ENCODE results near the gene C19orf73.
"Not testable (repeated sequence)": the region's sequence is repeated elsewhere in the genome, so short reads cannot be mapped to it uniquely, and the experiment has no call there.

The C19orf73 gene

DNA sequence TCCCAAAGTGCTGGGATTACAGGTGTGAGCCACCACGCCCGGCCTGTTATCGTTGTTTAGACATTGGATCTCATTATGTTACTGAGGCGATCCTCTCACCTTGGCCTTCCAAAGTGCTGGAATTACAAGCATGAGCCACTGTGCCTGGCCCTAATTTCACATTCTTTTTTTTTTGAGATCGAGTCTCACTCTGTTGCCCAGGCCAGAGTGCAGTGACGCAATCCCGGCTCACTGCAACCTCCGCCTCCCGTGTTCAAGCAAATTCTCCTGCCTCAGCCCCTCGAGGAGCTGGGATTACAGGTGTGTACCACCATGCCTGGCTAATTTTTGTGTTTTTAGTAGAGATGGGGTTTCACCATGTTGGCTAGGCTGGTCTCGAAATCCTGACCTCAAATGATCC lies 4.3 kb upstream of the C19orf73 start:
- not testable (repeated sequence) for DNase-seq (ENCODE audit: low read depth in 2 of 3, low spot score in 1 of 3)

DNA sequence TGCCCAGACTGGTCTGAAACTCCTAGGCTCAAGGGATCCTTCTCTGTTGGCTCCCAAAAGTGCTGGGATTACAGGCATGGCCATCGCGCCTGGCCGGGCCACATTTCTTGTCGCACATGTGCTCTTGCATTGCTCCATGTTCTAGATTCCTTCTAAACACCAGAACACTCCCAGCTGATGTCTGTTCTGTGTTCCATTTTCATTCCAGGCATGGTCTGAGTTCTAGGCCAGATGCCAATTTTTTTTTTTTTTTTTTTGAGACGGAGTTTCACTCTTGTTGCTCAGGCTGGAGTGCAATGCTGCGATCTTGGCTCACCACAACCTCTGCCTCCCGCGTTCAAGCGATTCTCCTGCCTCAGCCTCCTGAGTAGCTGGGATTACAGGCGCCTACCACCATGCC lies 2.9 kb upstream of the C19orf73 start:
- not testable (repeated sequence) for DNase-seq (ENCODE audit: low read depth in 2 of 3, low spot score in 1 of 3)

DNA sequence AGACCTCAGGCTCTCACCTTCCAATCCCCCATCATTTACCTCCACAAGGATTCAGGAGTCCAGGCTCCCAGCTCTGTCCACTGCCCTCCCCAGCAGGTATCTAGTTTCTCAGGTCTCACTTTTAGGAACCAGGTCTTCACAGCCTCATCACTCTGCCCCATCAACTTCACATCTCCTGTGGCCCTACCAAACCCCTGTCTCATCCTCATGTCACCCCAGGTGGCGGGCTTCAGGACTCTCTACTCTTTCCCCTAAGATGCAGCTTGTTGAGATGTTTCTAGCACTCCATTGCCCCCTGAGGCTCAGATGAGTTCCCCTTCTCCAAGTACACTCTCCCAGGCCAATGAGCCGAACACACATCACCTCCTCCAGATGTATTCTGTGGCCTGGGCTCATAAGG lies 1.9 kb upstream of the C19orf73 start:
- DNase-seq (ENCODE audit: low read depth in 2 of 3, low spot score in 1 of 3): no peak

DNA sequence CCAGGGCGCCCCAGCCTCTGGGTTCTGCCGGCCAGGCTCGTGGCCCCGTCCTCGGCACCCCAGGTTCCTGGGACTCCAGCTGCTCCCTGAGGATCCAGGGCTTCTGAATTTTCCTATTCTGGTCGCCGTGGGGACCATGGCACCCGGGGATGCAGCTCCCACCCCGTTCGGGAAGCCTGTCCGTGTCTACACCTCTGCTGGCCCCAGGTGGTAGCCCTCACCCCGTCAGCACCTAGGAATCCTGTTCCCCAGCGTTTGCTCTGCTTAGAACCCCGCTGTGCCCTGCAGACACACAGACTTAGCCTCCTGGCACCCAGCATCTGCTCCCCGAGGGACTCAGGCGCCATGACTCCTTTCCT lies 1.4 kb upstream of the C19orf73 start:
- DNase-seq (ENCODE audit: low read depth in 2 of 3, low spot score in 1 of 3): no peak

DNA sequence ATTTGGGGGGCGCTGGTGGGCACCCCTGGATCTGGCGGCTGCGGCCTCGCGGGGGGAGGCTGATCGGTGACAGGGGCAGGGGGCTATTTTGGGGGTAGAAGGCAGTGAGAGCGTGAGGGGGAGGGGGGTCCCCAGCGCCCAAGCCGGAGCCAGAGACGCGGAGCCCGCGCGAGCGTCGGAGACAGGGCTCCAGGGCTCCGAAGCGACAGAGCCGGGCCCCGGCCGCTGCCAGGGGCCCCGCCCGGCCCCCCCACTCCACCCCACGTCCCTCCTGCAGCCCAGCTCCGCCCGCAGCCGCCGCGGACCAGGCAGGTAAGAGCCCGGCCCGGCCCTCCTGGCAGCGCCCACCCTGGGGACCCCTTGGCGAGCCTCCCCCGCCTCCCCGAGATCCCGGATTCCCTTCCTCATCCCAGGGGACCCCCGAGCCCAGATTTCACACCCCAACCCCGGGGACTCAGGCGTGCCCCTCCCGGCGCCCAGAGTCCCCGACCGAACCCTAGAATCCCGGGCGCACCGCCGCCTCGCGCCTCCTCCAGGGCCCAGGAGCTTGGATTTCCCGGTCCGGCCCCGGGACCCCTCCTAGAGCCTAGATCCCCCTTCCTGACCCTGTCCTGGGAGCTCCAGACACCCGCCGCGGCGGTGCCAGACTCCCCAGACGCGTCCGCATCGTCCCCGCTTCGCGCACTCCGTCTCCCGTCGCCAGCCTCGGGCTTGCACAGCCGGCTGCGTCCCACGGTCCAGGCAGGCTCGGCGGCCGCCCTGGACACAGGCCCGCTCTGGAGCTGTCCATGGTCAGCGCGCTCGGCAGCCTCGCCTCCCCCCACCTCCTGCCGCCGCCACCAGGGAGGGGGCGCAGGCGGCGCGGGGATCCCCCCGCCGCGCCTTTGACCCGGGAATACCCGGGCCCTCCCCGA lies 725 bp upstream of the C19orf73 start, which contains the start of gene PPFIA3:
Gene PPFIA3, plus strand, starts transcription at position 134 of the 914 bp plus-strand sequence. CDS start 8,330 bp downstream, outside the sequence.
- no peak for DNase-seq (ENCODE audit: low read depth in 2 of 3, low spot score in 1 of 3)

DNA sequence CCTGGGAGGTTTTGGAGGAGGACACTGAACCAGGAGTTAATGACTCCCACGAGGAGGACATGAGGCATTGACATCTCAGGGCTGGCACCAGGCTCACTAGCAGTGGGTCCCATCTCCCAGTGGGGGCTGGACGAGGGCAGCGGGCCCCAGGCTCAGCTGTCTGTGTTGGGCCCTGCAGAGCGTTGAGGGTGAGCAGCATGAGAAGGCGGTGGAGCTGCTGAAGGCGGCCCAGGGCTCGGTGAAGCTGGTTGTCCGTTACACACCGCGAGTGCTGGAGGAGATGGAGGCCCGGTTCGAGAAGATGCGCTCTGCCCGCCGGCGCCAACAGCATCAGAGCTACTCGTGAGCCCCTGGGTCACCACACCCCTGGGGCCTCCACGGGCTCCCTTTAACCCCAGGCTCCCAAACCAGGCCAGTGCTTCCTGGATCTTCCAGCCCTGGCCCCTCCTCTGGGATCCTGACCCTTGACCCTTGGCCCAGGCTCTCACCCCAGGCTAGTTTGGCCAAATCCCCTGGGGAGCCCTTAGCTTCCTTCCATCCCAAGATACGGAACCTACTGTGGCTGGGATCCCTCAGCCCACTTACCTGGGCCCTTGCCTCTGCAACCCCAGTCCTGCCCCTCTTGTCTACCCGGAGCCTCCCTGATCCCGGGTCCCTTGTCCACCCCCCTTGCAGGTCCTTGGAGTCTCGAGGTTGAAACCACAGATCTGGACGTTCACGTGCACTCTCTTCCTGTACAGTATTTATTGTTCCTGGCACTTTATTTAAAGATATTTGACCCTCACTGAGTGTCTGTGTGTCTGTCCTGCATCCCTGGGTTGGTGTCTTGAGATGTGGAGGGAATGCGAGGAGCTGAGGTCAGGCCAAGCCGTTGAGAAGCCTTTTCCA lies 1.0 kb downstream of the C19orf73 start:
- DNase-seq (ENCODE audit: low read depth in 2 of 3, low spot score in 1 of 3): no peak

DNA sequence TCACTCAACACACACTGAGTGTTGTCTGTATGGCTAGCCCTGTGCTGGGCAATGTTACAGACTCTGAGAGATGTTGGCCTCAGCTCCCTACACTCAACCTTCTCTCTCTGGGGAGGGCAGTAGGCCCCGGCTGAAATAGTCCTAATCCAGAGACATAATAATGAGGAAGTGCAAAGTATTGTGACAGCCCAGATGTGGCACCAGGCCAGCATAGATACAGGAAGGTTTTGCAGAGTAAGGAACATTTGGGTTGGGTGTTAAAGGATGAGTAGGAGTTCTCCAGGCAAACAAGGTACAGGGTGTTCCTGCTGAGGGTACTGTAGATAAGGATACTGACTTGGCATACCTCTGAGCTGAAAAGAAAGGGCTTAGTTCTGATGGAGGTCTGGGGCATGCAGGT lies 2.4 kb downstream of the C19orf73 start:
- no peak for DNase-seq (ENCODE audit: low read depth in 2 of 3, low spot score in 1 of 3)

DNA sequence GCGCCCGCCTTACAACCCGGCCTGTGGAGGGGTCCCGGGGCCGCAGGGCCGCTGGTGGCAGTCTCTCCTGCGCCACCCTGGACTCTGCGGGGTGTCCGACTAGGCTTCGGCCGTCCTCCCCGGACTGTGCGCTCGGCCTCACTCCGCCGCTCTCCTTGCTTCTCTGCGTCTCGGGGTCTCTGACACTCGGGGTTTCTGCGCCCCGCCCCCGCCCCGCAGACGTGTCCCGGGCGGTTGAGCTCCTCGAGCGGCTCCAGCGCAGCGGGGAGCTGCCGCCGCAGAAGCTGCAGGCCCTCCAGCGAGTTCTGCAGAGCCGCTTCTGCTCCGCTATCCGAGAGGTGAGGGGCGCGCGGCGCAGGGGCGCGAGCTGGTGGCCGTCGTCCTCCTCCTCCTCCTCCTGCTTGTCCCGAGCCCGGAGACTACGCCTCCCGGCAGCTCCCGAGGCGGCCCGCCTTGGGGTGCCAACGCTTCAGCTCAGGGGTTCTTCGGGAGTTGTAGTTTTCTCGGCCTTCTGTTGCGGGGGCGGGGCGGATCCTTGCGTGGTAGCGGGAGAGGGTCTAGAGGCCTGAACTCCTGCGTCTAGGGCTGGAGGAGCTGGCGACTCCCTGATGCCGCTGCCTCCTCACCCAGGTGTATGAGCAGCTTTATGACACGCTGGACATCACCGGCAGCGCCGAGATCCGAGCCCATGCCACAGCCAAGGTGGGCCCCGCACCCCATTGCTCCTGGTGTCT lies 4.1 kb downstream of the C19orf73 start:
- DNase-seq (ENCODE audit: low read depth in 2 of 3, low spot score in 1 of 3): peak in 2 of 3 donors; percentile 34 to 37

DNA sequence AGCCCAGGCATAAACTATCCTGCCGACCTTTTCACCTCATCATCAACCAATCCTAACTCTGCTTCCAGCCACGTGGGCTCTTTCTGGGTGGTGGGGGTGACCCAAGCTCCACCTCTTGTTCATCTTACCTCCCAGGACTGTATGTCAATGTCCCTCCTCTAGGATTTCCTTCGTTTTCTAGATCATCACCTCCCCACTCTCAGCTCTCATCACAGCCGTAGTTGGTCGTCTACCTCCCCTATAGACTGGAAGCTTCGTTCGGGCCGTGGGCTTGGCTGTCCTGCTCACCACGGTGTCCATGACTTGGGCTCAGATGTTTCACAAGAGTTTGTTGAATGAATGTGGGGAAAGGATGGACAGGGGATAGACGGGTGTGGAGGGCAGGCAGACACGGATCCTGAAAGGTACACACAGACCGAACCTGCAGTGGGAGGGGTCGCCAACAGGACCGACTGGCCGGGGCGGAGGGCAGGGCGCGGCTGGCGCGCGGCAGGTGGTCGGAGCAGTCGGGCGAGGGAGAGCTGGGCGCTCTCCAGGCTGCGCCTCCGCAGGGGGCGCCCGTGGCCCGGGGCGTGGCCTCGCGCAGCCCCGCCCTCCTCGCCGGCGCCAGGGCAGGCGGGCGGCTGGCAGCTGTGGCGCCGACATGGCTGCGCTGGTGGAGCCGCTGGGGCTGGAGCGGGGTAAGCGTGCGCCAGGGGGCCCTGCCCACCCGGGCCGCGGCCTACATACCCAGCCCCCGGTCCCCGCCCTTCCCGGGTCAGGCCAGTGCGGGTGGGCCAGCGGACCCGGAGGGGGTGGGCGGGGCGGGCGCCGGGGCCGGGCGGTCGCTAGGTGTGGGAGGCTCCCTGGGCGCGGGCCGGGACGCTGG lies 4.9 kb downstream of the C19orf73 start, which contains the start of gene LIN7B:
Gene LIN7B, plus strand, starts transcription at position 609 of the 868 bp plus-strand sequence. Its CDS starts 35 bp downstream, at position 644.
- DNase-seq (ENCODE audit: low read depth in 2 of 3, low spot score in 1 of 3): peak; percentile 51 to 65 (median 53)

DNA sequence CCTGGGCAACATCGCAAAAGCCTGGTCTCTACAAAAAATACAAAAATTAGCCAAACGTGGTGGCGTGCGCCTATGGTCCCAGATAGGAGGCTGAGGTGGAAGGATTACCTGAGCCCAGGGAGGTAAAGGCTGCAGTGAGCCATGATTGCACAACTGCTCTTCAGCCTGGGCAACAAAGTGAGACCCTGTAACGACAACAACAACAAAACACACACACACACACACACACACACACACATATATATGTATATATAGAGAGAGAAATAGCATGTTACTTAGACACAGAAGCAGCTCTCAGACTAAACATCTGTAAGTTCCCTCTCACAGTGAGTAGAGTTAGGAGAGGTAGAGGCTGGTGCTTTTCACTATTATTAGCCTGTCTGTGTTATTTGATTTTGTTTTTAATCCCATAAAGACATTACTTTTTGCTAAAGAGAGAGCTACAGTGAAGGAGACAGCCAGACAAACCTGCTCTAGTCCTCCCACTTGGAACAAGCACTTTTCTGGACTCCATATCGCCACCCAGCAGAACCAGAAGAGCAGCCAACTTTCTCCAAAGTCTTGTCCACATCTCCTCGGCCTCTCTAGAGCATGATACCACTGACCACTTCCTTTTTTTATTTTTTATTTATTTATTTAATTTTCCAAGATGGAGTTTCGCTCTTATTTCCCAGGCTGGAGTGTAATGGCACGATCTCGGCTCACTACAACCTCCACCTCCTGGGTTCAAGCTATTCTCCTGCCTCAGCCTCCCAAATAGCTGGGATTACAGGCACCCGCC lies 7.5 kb downstream of the C19orf73 start:
- no peak for DNase-seq (ENCODE audit: low read depth in 2 of 3, low spot score in 1 of 3)

DNA sequence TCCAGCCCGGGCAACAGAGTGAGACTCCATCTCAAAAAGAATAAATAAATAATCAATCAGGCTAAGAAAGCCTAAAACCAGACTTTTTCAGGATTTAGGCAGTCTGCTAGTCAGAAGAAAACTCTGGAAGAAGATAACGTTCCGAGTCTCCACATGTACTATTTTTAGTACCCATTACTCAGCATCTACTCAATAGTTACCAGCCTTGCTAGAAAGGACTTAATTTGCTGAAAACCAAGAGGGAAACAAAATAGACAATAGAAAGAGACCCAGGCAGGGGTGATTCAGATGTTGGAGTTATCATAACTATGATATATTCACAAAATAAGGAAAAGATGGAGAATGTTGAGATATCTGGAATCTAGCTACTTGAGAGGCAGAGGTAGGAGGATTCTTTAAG lies 8.4 kb downstream of the C19orf73 start:
- no peak for DNase-seq (ENCODE audit: low read depth in 2 of 3, low spot score in 1 of 3)

DNA sequence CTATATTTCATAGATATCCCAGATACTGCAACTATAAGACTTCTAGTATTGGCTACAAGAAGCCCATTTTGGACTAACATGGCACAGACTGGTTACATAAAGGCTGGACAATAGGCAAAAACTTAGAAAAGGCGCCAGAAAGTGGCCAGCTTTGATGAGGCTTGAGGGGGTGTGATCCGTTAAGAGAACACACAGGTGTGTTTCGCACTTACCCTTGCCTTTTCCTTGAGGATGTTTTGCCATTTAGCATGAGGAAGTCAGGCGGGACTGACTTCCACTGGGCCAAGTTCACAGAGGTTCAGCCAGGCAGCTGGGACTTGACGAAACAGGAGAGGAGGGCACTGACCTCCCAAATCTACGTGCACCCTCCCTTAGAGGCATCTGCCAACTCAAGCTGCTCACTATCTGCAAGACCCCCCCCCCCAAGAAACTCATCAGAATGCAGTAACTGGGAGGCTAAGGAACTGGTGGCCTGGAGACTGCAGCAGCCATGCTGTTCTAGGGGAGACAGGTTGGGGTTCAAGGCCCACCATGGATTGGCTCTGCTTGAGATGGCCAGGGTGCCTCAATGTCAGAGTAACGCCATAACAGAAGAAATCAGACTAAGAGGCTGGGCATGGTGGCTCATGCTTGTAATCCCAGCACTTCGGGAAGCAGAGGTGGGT lies 9.2 kb downstream of the C19orf73 start:
- no peak for DNase-seq (ENCODE audit: low read depth in 2 of 3, low spot score in 1 of 3)

DNA sequence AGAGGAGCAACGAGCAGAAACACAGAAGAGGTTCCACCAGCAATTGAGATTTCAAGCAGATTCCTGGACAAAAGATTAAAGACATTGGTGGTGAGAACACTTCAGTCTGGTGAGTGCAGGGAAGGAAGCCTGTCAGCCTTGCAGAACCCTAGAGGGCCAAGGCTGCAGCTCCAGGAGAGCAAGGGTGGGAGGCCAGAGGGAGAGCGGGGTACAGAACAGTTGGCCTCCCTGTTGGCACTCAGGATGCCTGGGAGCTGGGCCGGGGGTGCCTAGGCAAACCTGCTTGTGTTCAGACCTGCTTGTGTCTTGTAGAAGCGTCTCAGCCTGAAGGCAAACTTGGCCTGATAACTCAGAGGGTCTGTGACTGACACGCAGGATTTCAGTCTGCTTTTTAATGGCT lies 9.9 kb downstream of the C19orf73 start:
- DNase-seq (ENCODE audit: low read depth in 2 of 3, low spot score in 1 of 3): no peak

DNA sequence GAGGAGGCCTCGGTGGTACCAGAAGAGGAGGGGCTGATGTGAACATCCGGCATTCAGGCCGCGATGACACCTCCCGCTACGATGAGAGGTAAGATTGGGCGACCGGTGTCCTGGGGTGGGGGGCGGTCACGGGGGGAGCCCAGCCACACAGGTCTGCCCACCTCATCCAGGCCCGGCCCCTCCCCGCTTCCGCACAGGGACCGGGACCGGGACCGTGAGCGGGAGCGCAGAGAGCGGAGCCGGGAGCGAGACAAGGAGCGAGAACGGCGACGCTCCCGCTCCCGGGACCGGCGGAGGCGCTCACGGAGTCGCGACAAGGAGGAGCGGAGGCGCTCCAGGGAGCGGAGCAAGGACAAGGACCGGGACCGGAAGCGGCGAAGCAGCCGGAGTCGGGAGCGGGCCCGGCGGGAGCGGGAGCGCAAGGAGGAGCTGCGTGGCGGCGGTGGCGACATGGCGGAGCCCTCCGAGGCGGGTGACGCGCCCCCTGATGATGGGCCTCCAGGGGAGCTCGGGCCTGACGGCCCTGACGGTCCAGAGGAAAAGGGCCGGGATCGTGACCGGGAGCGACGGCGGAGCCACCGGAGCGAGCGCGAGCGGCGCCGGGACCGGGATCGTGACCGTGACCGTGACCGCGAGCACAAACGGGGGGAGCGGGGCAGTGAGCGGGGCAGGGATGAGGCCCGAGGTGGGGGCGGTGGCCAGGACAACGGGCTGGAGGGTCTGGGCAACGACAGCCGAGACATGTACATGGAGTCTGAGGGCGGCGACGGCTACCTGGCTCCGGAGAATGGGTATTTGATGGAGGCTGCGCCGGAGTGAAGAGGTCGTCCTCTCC lies 11.1 kb downstream of the C19orf73 start:
- DNase-seq (ENCODE audit: low read depth in 2 of 3, low spot score in 1 of 3): no peak

DNA sequence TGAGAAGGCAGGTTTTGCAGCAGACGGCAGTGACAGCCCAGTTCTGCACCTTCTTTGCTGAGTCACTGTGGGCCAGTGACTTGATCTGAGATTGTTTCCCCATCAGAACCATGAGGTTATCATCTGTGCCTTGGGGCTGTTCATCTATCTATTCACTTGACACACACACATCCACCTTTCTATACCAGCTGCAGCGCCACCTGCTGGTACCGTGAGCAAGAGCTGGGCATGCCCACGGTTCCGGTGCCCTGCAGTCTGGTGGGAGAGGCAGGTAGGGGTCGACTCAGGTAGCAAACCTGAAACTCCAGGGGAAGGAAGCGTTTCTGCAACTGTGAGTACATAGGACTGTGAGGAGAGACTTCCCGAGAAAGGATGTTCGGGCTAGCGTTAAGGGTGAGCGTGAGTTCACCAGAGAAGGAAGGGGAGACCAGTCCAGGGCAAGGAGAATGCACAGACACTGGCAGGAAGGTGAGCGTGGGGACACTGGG lies 12.3 kb downstream of the C19orf73 start:
- peak; percentile 50 to 66 (median 58) for DNase-seq (ENCODE audit: low read depth in 2 of 3, low spot score in 1 of 3)

DNA sequence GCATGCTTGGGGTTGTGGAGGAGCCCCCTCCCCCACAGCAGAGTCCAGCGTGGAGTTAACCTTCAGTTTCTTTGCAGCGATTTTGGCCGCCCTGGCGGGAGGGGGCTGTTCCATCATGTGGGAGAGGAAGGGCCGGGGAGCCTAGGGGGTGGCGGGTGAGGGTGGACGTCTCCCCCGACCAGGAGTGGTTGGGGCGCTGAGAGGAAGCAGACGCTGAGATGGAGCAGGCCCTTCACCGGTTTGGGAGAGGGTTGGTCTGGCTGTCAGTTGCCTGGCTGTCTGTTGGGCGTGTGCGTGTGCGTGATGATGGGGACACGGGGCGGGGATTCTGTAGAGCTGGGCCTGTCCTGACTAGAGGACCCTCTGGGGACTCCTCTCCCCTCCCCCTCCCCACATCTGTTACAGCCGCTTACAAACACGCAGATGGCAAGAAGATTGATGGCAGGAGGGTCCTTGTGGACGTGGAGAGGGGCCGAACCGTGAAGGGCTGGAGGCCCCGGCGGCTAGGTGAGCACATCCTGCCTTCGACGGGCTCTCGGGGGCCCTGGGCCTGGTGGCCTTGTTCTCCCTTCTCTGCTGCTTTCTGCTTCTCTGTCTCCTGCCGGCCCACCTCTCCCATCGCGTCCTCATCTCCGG lies 14.6 kb downstream of the C19orf73 start:
- DNase-seq (ENCODE audit: low read depth in 2 of 3, low spot score in 1 of 3): no peak

Measured in stimulated activated CD4-positive, alpha-beta T cell treated with anti-CD3 and anti-CD28 coated beads, Interleukin-12 subunit alpha, Interleukin-12 subunit beta, amount 100 ng/mL, for 48 hours (primary cell).